ENCODE results near the gene VPS26C. TPM values are rescaled to one million over a fixed set of nuclear protein-coding genes. Genes with fewer than 3 reads are reported as not detected.
A peak's percentile ranks its signal among the peaks of the same experiment; 100 is the strongest.

Gene VPS26C
- total RNA-seq, 1 donor from 2014 or later, result 54.2 TPM

DNA sequence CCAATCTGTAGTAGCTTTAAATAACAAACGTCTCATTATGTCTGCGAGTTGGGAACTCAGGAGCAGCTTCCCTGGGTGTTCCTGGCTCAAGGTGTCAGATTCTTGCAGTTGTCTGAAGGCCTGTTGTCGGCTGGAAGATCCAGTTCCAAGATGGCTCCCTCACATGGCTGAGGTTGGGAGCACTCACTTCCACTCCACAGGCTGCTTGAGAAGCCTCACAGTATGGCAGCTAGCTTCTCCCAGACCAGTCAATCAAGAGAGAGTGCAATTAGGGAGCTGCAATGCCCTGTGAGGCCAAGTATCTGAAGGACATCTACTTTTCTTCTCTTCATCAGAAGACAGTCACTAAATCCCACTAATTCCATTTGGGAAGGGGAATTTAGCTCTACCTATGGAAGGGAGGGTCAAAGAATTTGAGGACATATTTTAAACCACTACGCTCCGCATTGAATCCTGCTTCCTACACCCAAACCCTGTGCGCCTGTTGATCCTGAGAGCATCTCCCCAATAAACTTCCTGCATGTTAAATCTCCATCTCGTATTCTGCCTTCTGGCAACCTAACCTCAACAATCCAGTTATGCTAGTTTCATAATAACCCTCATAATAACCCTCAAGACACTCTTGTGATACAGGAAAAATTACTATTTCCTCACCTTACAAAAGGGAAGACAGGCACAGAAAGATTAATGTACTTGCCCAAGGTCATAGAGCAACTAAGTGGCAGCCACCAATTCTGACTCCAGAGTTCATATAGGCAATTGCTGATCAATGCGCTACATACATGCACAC lies 3.6 kb upstream of the VPS26C start:
- Histone ChIP-seq H3K4me1 (peaks cover 27% of the 10 kb centered on the region), H3K27ac (replicated peaks) (no peak overlapping the region), H3K36me3 (no peaks in the 10 kb centered on the region), H3K4me3 (no peak overlapping the region), H3K9me3 (replicated peaks) (no peaks in the 10 kb centered on the region), H3K27me3 (ENCODE audit: low read depth) (no peaks in the 10 kb centered on the region)
- TF ChIP-seq, protein P1, sequence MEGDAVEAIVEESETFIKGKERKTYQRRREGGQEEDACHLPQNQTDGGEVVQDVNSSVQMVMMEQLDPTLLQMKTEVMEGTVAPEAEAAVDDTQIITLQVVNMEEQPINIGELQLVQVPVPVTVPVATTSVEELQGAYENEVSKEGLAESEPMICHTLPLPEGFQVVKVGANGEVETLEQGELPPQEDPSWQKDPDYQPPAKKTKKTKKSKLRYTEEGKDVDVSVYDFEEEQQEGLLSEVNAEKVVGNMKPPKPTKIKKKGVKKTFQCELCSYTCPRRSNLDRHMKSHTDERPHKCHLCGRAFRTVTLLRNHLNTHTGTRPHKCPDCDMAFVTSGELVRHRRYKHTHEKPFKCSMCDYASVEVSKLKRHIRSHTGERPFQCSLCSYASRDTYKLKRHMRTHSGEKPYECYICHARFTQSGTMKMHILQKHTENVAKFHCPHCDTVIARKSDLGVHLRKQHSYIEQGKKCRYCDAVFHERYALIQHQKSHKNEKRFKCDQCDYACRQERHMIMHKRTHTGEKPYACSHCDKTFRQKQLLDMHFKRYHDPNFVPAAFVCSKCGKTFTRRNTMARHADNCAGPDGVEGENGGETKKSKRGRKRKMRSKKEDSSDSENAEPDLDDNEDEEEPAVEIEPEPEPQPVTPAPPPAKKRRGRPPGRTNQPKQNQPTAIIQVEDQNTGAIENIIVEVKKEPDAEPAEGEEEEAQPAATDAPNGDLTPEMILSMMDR (IDR thresholded peaks at IDR 0.05; ENCODE audit: borderline replicate concordance), result no peak
- intact Hi-C loops (cut with micrococcal nuclease), result no loop called here
- DNase-seq, result no peak

DNA sequence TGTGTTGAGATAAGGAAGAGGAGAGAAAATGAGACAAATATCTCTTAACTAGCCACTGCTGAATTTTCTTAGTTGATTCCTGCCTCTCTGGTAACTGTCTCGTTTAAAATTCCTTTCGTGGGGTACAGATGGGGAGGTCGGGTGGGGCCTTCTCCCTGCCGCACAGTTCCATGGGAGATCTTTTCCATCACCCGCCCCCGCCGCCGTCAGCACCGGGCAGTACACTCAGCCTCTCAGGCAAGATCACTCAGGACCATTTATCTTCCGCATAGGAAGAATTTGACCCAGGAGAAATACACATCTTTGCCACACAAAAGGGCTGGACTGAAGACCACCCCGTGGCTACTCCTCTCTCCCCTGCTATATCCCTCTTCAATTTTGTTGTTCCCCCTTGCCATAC lies 2.3 kb upstream of the VPS26C start:
- no peak overlapping the region for H3K4me3 ChIP-seq
- H3K27me3 ChIP-seq (ENCODE audit: low read depth), result no peaks in the 10 kb centered on the region
- intact Hi-C loops (cut with micrococcal nuclease), result loop anchor here (10.0 kb wide), 1 partner anchor 95 kb away; the partner anchor contains the start of gene DYRK1A
- DNase-seq, result no peak
- H3K9me3 ChIP-seq (replicated peaks), result no peaks in the 10 kb centered on the region
- no peak overlapping the region for H3K27ac ChIP-seq (replicated peaks)
- peaks cover 40% of the 10 kb centered on the region for H3K4me1 ChIP-seq
- TF ChIP-seq, protein P1 (IDR thresholded peaks at IDR 0.05; ENCODE audit: borderline replicate concordance), result no peak
- H3K36me3 ChIP-seq, result no peaks in the 10 kb centered on the region

DNA sequence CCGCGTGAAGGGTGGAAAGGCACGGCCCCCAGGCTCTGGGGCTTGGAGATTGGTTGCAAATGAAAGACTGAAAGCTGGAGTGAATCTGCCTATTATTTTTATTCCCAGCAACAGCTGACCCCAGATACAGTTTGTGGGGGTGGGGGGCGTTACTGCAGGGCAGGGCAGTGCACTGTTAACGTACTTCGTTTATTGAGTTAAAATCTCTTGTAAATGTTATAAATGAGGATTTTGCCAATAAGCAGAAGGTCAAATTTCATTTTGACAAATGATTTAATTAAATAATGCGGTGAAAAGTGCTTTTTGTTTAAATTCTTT lies 1.0 kb upstream of the VPS26C start:
- Histone ChIP-seq H3K4me1 (peaks cover 53% of the 10 kb centered on the region), H3K27ac (replicated peaks) (peak overlapping the region; percentile 100), H3K4me3 (peak overlapping the region; percentile 96), H3K36me3 (no peaks in the 10 kb centered on the region), H3K27me3 (ENCODE audit: low read depth) (no peaks in the 10 kb centered on the region), H3K9me3 (replicated peaks) (no peaks in the 10 kb centered on the region)
- TF ChIP-seq, protein P1 (IDR thresholded peaks at IDR 0.05; ENCODE audit: borderline replicate concordance), result no peak
- DNase-seq, result no peak
- intact Hi-C loops (cut with micrococcal nuclease), result loop anchor here (10.0 kb wide), 1 partner anchor 97 kb away; the partner anchor contains the start of gene DYRK1A

DNA sequence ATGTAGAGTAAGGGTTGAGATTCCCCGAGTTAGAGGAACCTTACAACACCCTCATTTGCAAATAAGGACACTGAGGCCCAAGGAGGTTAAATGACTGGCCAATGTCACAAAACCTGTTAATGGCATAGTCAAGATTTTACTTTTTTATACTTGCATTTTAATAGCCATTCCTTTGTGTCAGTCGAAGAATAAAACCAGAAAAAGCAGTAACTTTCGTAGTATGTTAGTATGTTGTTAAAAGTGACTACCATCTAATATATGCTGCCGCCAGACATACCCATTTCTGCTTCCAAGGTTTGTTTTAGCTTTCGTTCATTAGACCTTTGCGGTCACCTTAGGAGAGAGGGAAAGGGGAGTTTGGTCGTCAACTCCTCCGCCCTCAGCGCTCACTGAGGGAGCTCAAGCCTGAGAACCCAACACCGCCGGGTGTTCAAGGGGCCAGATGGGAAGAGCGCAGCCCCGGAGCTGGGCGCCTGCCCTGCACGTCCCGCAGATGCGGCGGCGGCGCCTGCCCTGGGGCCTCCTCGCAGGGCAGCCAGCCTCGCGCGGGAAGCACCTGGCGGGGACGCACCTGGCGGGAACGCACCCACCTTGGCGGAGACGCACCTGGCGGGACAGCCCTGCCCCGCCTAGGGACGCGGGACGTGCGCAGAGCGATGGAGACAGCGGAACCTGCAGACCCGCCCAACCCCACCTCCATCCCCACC lies 466 bp downstream of the VPS26C start:
- no peak for DNase-seq
- TF ChIP-seq, protein P1 (IDR thresholded peaks at IDR 0.05; ENCODE audit: borderline replicate concordance), result no peak
- intact Hi-C loops (cut with micrococcal nuclease), result loop anchor here (10.0 kb wide), 1 partner anchor 98 kb away; the partner anchor contains the start of gene DYRK1A
- H3K9me3 ChIP-seq (replicated peaks), result no peaks in the 10 kb centered on the region
- peak overlapping the region; percentile 96 for H3K4me3 ChIP-seq
- no peaks in the 10 kb centered on the region for H3K36me3 ChIP-seq
- H3K4me1 ChIP-seq, result peaks cover 53% of the 10 kb centered on the region
- no peaks in the 10 kb centered on the region for H3K27me3 ChIP-seq (ENCODE audit: low read depth)
- peak overlapping the region; percentile 100 for H3K27ac ChIP-seq (replicated peaks)

DNA sequence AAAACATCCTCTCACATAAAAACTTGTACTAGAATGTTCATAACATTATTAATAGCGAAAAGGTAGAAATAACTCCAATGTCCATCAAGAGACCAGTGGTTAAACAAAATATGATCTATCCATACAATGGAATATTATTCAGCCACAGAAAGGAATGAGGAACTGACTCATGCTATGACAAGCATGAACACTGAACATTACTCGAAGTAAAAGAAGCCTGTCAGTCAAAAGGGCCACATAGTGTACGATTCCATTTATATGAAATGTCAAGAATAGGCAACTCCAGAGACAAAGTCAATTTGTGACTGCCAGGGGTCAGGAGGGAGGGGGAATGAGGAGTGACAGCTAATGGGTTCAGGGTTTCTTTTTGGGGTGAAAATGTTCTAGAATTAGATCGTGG lies 2.3 kb downstream of the VPS26C start:
- Histone ChIP-seq H3K27me3 (ENCODE audit: low read depth) (no peaks in the 10 kb centered on the region), H3K4me3 (no peak overlapping the region), H3K9me3 (replicated peaks) (no peaks in the 10 kb centered on the region), H3K27ac (replicated peaks) (peak overlapping the region; percentile 9), H3K36me3 (peaks cover 3% of the 10 kb centered on the region), H3K4me1 (peaks cover 54% of the 10 kb centered on the region)
- TF ChIP-seq, protein P1 (IDR thresholded peaks at IDR 0.05; ENCODE audit: borderline replicate concordance), result no peak
- DNase-seq, result no peak
- intact Hi-C loops (cut with micrococcal nuclease), result loop anchor here (10.0 kb wide), 1 partner anchor 100 kb away; the partner anchor contains the start of gene DYRK1A
